C1 segment of cervical spinal cord (tissue), 14 donors: ENCODE measurements around the gene XPO1.

ENCODE experiments used
- DNase-seq, 14 donors: peaks; one replicate each; lab custom pipeline; 2025; lab: John Stamatoyannopoulos, UW

XPO1 gene

DNA sequence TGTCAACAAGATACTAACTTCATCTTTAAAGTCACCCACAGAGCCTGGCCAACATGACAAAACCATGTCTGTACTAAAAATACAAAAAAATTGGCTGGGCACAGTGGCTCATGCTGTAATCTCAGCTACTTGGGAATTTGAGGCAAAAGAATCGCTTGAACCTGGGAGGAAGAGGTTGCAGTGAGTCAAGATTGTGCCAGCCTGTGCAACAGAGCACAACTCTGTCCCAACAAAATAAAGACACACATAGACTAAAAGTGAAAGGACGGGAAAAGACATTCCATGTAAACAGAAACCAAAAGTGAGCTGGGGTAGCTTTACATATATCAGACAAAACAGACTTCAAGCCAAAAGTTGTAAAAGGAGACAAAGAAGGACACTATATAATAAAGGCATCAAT lies 102.1 kb downstream of the XPO1 start:
- DNase-seq, result no peak

DNA sequence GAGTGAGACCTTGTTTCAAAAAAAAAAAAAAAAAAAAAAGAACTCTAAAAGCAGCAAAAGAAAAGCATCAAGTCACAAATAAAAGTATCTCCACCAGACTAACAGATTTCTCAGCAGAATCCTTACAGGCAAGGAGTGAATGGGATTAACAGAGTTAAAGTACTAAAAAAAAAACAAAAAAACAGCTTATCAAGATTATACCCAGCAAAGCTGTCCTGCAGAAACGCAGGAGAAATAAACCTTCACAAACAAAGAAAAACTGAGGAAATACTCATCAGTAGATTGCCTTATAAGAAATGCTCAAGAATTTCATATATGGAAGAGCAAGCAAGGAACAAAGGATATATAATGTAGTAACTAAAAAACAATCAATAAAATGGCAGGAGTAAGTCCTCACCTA lies 102.9 kb downstream of the XPO1 start:
- no peak for DNase-seq

DNA sequence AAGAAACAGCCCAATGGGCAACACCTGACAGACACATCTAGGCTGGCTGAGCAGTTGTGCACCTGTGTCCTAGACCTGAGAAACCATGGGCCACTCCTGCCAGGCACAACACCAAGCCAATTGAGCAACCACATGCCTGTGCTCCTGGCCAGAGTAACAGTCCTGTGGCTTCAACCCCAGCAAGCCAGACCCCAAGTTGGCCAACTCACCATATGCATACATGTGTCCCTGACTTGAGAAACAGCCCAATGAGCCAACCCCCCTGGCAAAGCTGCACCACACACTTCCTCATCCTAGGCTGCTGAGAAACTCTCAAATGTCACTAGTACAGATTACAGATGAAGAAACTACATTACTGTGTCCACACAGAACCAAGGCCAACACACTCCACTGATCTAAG lies 103.8 kb downstream of the XPO1 start:
- DNase-seq, result no peak

DNA sequence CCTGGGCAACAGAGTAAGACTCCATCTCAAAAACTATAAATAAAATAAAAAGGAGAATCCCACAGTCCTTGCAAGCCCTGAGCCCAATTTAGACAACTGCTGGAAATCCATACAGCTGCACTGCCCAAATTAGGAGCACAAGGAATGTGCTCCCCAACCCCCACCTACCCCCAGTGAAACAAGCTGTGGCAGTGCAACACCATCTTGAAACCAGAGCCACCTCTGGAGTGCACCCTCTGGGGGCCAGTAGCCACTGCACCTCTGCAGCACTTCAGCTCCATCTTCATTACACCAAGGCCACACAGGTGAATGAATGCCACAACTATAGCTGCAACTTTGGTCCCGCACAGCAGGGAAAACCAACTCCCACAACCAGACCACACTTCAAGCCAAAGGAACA lies 104.5 kb downstream of the XPO1 start:
- DNase-seq, result no peak

DNA sequence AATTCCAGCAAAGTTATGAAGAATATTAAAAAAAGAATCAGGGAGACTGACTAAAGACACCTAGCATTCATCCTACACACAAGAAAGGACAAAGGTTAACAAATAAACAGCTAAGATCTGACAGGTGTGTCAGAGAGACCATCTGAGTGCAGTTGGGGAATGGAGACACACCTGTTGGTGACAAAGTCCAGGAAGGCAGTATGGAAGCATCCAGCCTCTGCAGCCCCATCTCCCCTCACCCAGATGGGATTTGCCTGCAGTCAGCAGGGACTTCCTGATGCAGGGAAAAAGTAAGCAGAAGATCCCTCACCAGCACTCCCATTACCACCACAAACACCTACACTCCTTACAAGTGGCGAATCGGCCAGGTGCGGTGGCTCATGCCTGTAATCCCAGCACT lies 105.2 kb downstream of the XPO1 start:
- no peak for DNase-seq

DNA sequence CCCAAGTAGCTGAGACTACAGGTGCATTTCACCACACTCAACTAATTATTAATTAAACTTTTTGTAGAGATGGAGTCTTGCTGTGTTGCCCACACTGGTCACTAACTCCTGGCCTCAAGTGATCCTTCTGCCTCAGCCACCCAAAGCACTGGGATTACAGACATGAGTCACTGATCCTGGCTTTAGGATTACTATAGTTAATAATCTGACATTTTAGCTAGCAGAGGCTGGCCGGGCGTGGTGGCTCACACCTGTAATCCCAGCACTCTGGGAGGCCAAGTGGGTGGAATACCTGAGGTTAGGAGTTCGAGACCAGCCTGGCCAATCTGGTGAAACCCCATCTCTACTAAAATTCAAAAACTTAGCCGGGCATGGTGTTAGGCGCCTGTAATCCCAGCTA lies 106.8 kb downstream of the XPO1 start:
- DNase-seq, result no peak
